WTC11 (cell line): ENCODE measurements around the gene LNX2. TPM values are rescaled to one million over a fixed set of nuclear protein-coding genes. Genes with fewer than 3 reads are reported as not detected.

Source experiments
- ATAC-seq: fragments of 200-7000 bp; cut with Tn5 transposase; 2 replicates; pipeline ENCODE4 v1.10.0; 2021; ENCODE audit warnings: mild to moderate bottlenecking, moderate library complexity
- CTCF ChIA-PET: fragments of 300-600 bp; sonication (Branson Sonifier 250); formaldehyde crosslinking; loops from one replicate; lab custom pipeline; 2021; ENCODE audit warnings: antibody characterized with exemption; lab: Charles Lee
- POLR2A ChIA-PET: fragments of 350-600 bp; sonication (Branson Sonifier 250); formaldehyde crosslinking; loops from one replicate; lab custom pipeline; 2021; ENCODE audit warnings: antibody characterized with exemption; lab: Charles Lee
- DNase-seq: peaks from one replicate; pipeline ENCODE4 v3.0.0; 2021; ENCODE audit warnings: low spot score
- H3K27ac Mint-ChIP-seq: 2 replicates; pipeline ENCODE4 v1.8.0; 2021; ENCODE audit warnings: mixed read lengths
- H3K27me3 Mint-ChIP-seq: 2 replicates; pipeline ENCODE4 v1.8.0; 2021; ENCODE audit warnings: low read depth, mild to moderate bottlenecking, moderate library complexity, mixed read lengths
- H3K36me3 Mint-ChIP-seq: 2 replicates; pipeline ENCODE4 v1.8.0; 2021; ENCODE audit warnings: mixed read lengths
- H3K4me1 Mint-ChIP-seq: 2 replicates; pipeline ENCODE4 v1.8.0; 2022; ENCODE audit warnings: mixed read lengths
- H3K4me3 Mint-ChIP-seq: 2 replicates; pipeline ENCODE4 v1.8.0; 2021; ENCODE audit warnings: mild to moderate bottlenecking, moderate library complexity, mixed read lengths
- H3K9me3 Mint-ChIP-seq: 2 replicates; pipeline ENCODE4 v1.8.0; 2021; ENCODE audit warnings: mixed read lengths
- ARID4B ChIP-seq: sonication (generic); formaldehyde crosslinking; IDR thresholded peaks from 2 replicates; pipeline ENCODE4 v1.8.0; 2023; ENCODE audit warnings: missing genetic modification reagents, mild to moderate bottlenecking, borderline replicate concordance
- ATF2 ChIP-seq: sonication (generic); formaldehyde crosslinking; IDR thresholded peaks from 2 replicates; pipeline ENCODE4 v1.8.1; 2022; ENCODE audit warnings: low read depth, missing genetic modification reagents, borderline replicate concordance
- FOXK1 ChIP-seq: sonication (generic); formaldehyde crosslinking; IDR thresholded peaks from 2 replicates; pipeline ENCODE4 v1.8.0; 2022; ENCODE audit warnings: mild to moderate bottlenecking, moderate library complexity, missing genetic modification reagents
- SOX15 ChIP-seq: fragments of 250-450 bp; sonication (Bioruptor Pico); IDR thresholded peaks from 2 replicates; pipeline ENCODE4 v1.9.0; 2021; ENCODE audit warnings: mild to moderate bottlenecking
- USF2 ChIP-seq: sonication (generic); formaldehyde crosslinking; IDR thresholded peaks from 2 replicates; pipeline ENCODE4 v1.8.1; 2023; ENCODE audit warnings: mild to moderate bottlenecking, missing genetic modification reagents, moderate library complexity
- ZNF532 ChIP-seq: fragments of 250-450 bp; sonication (Bioruptor Pico); IDR thresholded peaks from 2 replicates; pipeline ENCODE4 v1.9.0; 2021; ENCODE audit warnings: mild to moderate bottlenecking, borderline replicate concordance
- total RNA-seq: library from RNA; stranded (reverse); gene quantifications from 3 replicates; pipeline ENCODE4 v1.2.3, GENCODE V29; 2021
- TF ChIP-seq, protein P1 (sequence below): sonication (generic); formaldehyde crosslinking; IDR thresholded peaks from 2 replicates; pipeline ENCODE4 v1.8.0; 2022; ENCODE audit warnings: mild to moderate bottlenecking, missing genetic modification reagents

LNX2 gene
- total RNA-seq, 1 experiment from 2014 or later, result 10.1 TPM

DNA sequence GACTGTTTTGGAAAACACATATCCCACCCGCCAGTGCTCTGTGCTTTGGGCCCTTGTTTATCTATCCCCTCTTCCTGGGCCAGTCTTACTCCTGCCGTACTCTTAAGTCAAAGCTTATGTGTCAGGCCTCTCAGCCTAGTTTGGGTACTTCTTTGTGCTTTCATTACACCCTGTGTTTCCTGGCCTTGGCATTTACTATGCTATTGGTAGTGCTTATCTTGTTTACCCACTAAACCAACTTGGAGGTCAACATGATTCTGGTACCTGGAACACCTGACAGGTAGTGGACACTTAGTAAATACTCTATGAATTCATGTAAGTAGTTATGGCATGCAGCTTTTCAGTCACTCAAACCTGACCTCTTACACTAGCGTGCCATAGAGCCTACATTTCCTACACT, 3.7 kb upstream of the LNX2 start:
- H3K4me1 Mint-ChIP-seq, result peaks cover 41% of the 10 kb centered on the region

DNA sequence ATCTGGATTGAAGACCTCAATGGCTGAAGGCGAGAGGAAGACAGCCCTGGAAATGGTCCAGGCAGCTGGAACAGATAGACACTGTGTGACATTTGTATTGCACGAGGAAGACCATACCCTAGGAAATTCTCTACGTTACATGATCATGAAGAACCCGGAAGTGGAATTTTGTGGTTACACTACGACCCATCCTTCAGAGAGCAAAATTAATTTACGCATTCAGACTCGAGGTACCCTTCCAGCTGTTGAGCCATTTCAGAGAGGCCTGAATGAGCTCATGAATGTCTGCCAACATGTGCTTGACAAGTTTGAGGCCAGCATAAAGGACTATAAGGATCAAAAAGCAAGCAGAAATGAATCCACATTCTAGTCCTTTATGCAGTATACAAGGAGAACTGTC, 2.6 kb upstream of the LNX2 start:
- no peak for ATAC-seq
- ChIA-PET CTCF (interaction anchor here (0.7 to 3.1 kb wide), 5 partner anchors 16 to 331 kb away, joined by 3 to 15 read pairs (median 3); no protein-coding TSS in a partner anchor), POLR2A (interaction anchor here (0.8 kb wide), 1 partner anchor 16 kb away, joined by 3 read pairs; no protein-coding TSS in a partner anchor)
- TF ChIP-seq USF2 (CRISPR knock-in tag), result no peak
- TF ChIP-seq SOX15, result no peak
- no peak for TF ChIP-seq ARID4B (CRISPR knock-in tag)
- TF ChIP-seq, protein P1, sequence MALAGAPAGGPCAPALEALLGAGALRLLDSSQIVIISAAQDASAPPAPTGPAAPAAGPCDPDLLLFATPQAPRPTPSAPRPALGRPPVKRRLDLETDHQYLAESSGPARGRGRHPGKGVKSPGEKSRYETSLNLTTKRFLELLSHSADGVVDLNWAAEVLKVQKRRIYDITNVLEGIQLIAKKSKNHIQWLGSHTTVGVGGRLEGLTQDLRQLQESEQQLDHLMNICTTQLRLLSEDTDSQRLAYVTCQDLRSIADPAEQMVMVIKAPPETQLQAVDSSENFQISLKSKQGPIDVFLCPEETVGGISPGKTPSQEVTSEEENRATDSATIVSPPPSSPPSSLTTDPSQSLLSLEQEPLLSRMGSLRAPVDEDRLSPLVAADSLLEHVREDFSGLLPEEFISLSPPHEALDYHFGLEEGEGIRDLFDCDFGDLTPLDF (CRISPR knock-in tag), result no peak
- no peak for TF ChIP-seq ATF2 (CRISPR knock-in tag)
- no peak for TF ChIP-seq ZNF532 (CRISPR knock-in tag)
- peaks cover 53% of the 10 kb centered on the region for H3K4me1 Mint-ChIP-seq
- H3K36me3 Mint-ChIP-seq, result peaks cover 26% of the 10 kb centered on the region
- DNase-seq, result no peak
- H3K9me3 Mint-ChIP-seq, result no peaks in the 10 kb centered on the region
- no peaks in the 10 kb centered on the region for H3K27me3 Mint-ChIP-seq
- no peak overlapping the region for H3K27ac Mint-ChIP-seq
- peak overlapping the region; percentile 94 for H3K4me3 Mint-ChIP-seq

More for the DNA sequence above, 3.7 kb upstream of the LNX2 start:
- Mint-ChIP-seq H3K27me3 (no peaks in the 10 kb centered on the region), H3K9me3 (no peaks in the 10 kb centered on the region), H3K27ac (peak overlapping the region; percentile 41; the same call in 1 of the 2 replicates), H3K36me3 (peaks cover 27% of the 10 kb centered on the region), H3K4me3 (peak overlapping the region; percentile 94; the same call in 1 of the 2 replicates)
- ChIA-PET POLR2A (no interaction called here), CTCF (no interaction called here)
- DNase-seq (no peak), ATAC-seq (no peak)
- TF ChIP-seq FOXK1 (CRISPR knock-in tag), result no peak
